T follicular helper cell (primary cell): ENCODE results near the gene REG4.
"Not testable (repeated sequence)": the region's sequence is repeated elsewhere in the genome, so short reads cannot be mapped to it uniquely, and the experiment has no call there.

Experiments used
- DNase-seq: peaks from one replicate; pipeline ENCODE4 v3.0.0-alpha.2; 2020; ENCODE audit warnings: low read depth
- total RNA-seq, 2 experiments: gene quantifications; one replicate each; lab custom pipeline; 2026; lab: John Stamatoyannopoulos, UW

The REG4 gene
- total RNA-seq, result 0 reads per million in 2 experiments

- no peak for DNase-seq
These were observed at the start of gene REG4 for GRCh38 chr1:119811387-119811786. Gene REG4, minus strand, starts transcription at chr1:119811460. Its CDS starts 2,691 bp downstream, at chr1:119808769.

GRCh38 chr1:119859647-119860046 lies 48.4 kb upstream of the REG4 start:
- no peak for DNase-seq

GRCh38 chr1:119858556-119859214 lies 47.4 kb upstream of the REG4 start:
- DNase-seq, result not testable (repeated sequence)

- DNase-seq, result no peak
These were observed 46.9 kb upstream of the REG4 start for GRCh38 chr1:119858126-119858525.

- DNase-seq, result no peak
These were observed 41.9 kb upstream of the REG4 start for GRCh38 chr1:119853155-119853554.

- not testable (repeated sequence) for DNase-seq
These were observed 32.9 kb upstream of the REG4 start for GRCh38 chr1:119844206-119844605.

- DNase-seq, result no peak
These were observed 30.0 kb upstream of the REG4 start for GRCh38 chr1:119841306-119841705.

- DNase-seq, result no peak
These were observed 29.5 kb upstream of the REG4 start for GRCh38 chr1:119840745-119841144.

- DNase-seq, result no peak
These were observed 27.0 kb upstream of the REG4 start for GRCh38 chr1:119838236-119838635.

- no peak for DNase-seq
These were observed 23.7 kb upstream of the REG4 start for GRCh38 chr1:119834990-119835389.

- no peak for DNase-seq
These were observed 19.8 kb upstream of the REG4 start for GRCh38 chr1:119831027-119831426.

GRCh38 chr1:119829625-119830024 lies 18.4 kb upstream of the REG4 start:
- DNase-seq, result no peak

- DNase-seq, result not testable (repeated sequence)
These were observed 17.7 kb upstream of the REG4 start for GRCh38 chr1:119829006-119829405.

- DNase-seq, result no peak
These were observed 17.0 kb upstream of the REG4 start for GRCh38 chr1:119828266-119828665.

- no peak for DNase-seq
These were observed 15.8 kb upstream of the REG4 start for GRCh38 chr1:119827010-119827409.

GRCh38 chr1:119822406-119822805 lies 11.1 kb upstream of the REG4 start:
- DNase-seq, result no peak

- DNase-seq, result no peak
These were observed 6.9 kb upstream of the REG4 start for GRCh38 chr1:119818181-119818580.

- no peak for DNase-seq
These were observed 5.1 kb upstream of the REG4 start for GRCh38 chr1:119816407-119816806.

GRCh38 chr1:119815928-119816327 lies 4.7 kb upstream of the REG4 start:
- no peak for DNase-seq

GRCh38 chr1:119815361-119815760 lies 4.1 kb upstream of the REG4 start:
- no peak for DNase-seq

GRCh38 chr1:119814288-119814687 lies 3.0 kb upstream of the REG4 start:
- DNase-seq, result no peak

- no peak for DNase-seq
These were observed 811 bp upstream of the REG4 start for GRCh38 chr1:119811985-119812557.

- DNase-seq, result peak; percentile 46
These were observed 2.2 kb downstream of the REG4 start for GRCh38 chr1:119808972-119809550.
